IMR-90 (cell line): Measurements from ENCODE around the gene CHMP4A. TPM values are rescaled to one million over a fixed set of nuclear protein-coding genes. Genes with fewer than 3 reads are reported as not detected.

ENCODE experiments used
- ATAC-seq: fragments of 200-7000 bp; cut with Tn5 transposase; 2 replicates; pipeline ENCODE4 v1.9.1; 2020; ENCODE audit warnings: low read depth, mild to moderate bottlenecking, moderate library complexity
- BruUV-seq: library from RNA; stranded (reverse); fragments of 400-500 nt; replicated peaks from 2 replicates; lab custom pipeline; 2021; lab: Mats Ljungman, UMichigan
- CTCF ChIA-PET: fragments of 300-600 bp; formaldehyde crosslinking; extraction: SDS; loops from one replicate; lab custom pipeline; 2021; ENCODE audit warnings: antibody characterized with exemption; lab: Yijun Ruan, JAX
- POLR2A ChIA-PET: fragments of 300-600 bp; sonication (Branson Sonifier 250); formaldehyde crosslinking; loops from one replicate; lab custom pipeline; 2022; ENCODE audit warnings: antibody characterized with exemption; ENCODE audit not compliant: unreplicated experiment; lab: Charles Lee
- DNase-seq: peaks from one replicate; pipeline ENCODE4 v3.0.0; 2013
- H2AFZ ChIP-seq: replicated peaks from 2 replicates; pipeline ENCODE3; 2013; ENCODE audit warnings: low read length, mild to moderate bottlenecking; ENCODE audit not compliant: poor library complexity
- H2AK5ac ChIP-seq: 2 replicates; pipeline ENCODE4 v1.6.1; 2013; ENCODE audit warnings: low read depth, low read length, inconsistent platforms
- H2AK9ac ChIP-seq: replicated peaks from 2 replicates; pipeline ENCODE3; 2013; ENCODE audit warnings: mild to moderate bottlenecking, low read depth, low read length, moderate library complexity; ENCODE audit not compliant: poor library complexity
- H2BK120ac ChIP-seq: 2 replicates; pipeline ENCODE4 v1.6.1; 2013; ENCODE audit warnings: low read depth, low read length, inconsistent platforms
- H2BK15ac ChIP-seq: 3 replicates; pipeline ENCODE4 v1.6.1; 2013; ENCODE audit warnings: low read depth, low read length, inconsistent platforms
- H2BK20ac ChIP-seq: 2 replicates; pipeline ENCODE4 v1.6.1; 2013; ENCODE audit warnings: low read depth, mild to moderate bottlenecking, inconsistent platforms, low read length, moderate library complexity
- H2BK5ac ChIP-seq: 2 replicates; pipeline ENCODE4 v1.6.1; 2013; ENCODE audit warnings: mild to moderate bottlenecking, low read depth, low read length, inconsistent platforms; ENCODE audit not compliant: poor library complexity, severe bottlenecking
- H3K14ac ChIP-seq: replicated peaks from 2 replicates; pipeline ENCODE4 v1.6.1; 2013; ENCODE audit warnings: low read depth, low read length, inconsistent platforms
- H3K18ac ChIP-seq: 2 replicates; pipeline ENCODE4 v1.6.1; 2013; ENCODE audit warnings: low read depth, low read length, control low read depth
- H3K23ac ChIP-seq: 2 replicates; pipeline ENCODE4 v1.6.1; 2013; ENCODE audit warnings: low read depth, low read length, inconsistent platforms
- H3K27ac ChIP-seq: 2 replicates; pipeline ENCODE4 v1.5.1; 2013; ENCODE audit warnings: mild to moderate bottlenecking, control low read depth, low read length; ENCODE audit not compliant: insufficient read depth
- H3K27me3 ChIP-seq: 2 replicates; pipeline ENCODE4 v1.6.1; 2013; ENCODE audit warnings: low read length; ENCODE audit not compliant: control insufficient read depth, insufficient read depth
- H3K36me3 ChIP-seq: 2 replicates; pipeline ENCODE4 v1.6.1; 2013; ENCODE audit warnings: low read length, mixed read lengths; ENCODE audit not compliant: control insufficient read depth, insufficient read depth
- H3K4ac ChIP-seq: 2 replicates; pipeline ENCODE4 v1.6.1; 2013; ENCODE audit warnings: low read depth, low read length, inconsistent platforms
- H3K4me1 ChIP-seq: 2 replicates; pipeline ENCODE4 v1.6.1; 2013; ENCODE audit warnings: low read length, mixed read lengths; ENCODE audit not compliant: control insufficient read depth, insufficient read depth
- H3K4me2 ChIP-seq: 2 replicates; pipeline ENCODE4 v1.6.1; 2013; ENCODE audit warnings: low read depth, mild to moderate bottlenecking, control low read depth, low read length, moderate library complexity
- H3K4me3 ChIP-seq: 2 replicates; pipeline ENCODE4 v1.5.1; 2013; ENCODE audit warnings: low read depth, mild to moderate bottlenecking, control low read depth, low read length, moderate library complexity; ENCODE audit not compliant: insufficient read depth
- H3K56ac ChIP-seq: 2 replicates; pipeline ENCODE4 v1.6.1; 2013; ENCODE audit warnings: low read length, inconsistent platforms; ENCODE audit not compliant: insufficient read depth; ENCODE audit errors: extremely low read depth
- H3K79me1 ChIP-seq, 2 experiments: 2 replicates each; pipeline ENCODE4 v1.6.1; 2013; ENCODE audit warnings: low read length in 2 of 2, inconsistent platforms in 1 of 2, low read depth in 1 of 2
- H3K9ac ChIP-seq: 2 replicates; pipeline ENCODE4 v1.6.1; 2013; ENCODE audit warnings: low read depth, low read length, control low read depth
- H3K9me1 ChIP-seq: 2 replicates; pipeline ENCODE4 v1.6.1; 2013; ENCODE audit warnings: low read length, inconsistent platforms; ENCODE audit not compliant: insufficient read depth
- H3K9me3 ChIP-seq: 2 replicates; pipeline ENCODE4 v1.6.1; 2013; ENCODE audit warnings: low read length; ENCODE audit not compliant: control insufficient read depth, insufficient read depth
- H4K20me1 ChIP-seq: 2 replicates; pipeline ENCODE4 v1.6.1; 2013; ENCODE audit warnings: low read length, inconsistent platforms; ENCODE audit not compliant: insufficient read depth
- H4K5ac ChIP-seq: 2 replicates; pipeline ENCODE4 v1.6.1; 2013; ENCODE audit warnings: mild to moderate bottlenecking, low read depth, low read length, control low read depth
- H4K8ac ChIP-seq, 2 experiments: 2 replicates each; pipeline ENCODE4 v1.6.1; 2013; ENCODE audit warnings: low read depth in 2 of 2, low read length in 2 of 2, control low read depth in 1 of 2, inconsistent platforms in 1 of 2
- H4K91ac ChIP-seq: 2 replicates; pipeline ENCODE4 v1.6.1; 2013; ENCODE audit warnings: low read depth, low read length, inconsistent platforms; ENCODE audit not compliant: insufficient read depth
- CHD1 ChIP-seq: IDR thresholded peaks from 2 replicates; pipeline ENCODE4 v1.6.1; 2012; ENCODE audit warnings: low read depth, low read length, improper control_type of control experiment
- ELK1 ChIP-seq: fragments of 150-350 bp; IDR thresholded peaks from 2 replicates; pipeline ENCODE4 v1.6.1; 2016; ENCODE audit warnings: low read depth, mild to moderate bottlenecking, low read length, moderate library complexity, borderline replicate concordance
- FOS ChIP-seq: fragments of 150-350 bp; IDR thresholded peaks from 2 replicates; pipeline ENCODE4 v1.6.1; 2016; ENCODE audit warnings: low read depth, low read length
- MAZ ChIP-seq: IDR thresholded peaks from 2 replicates; pipeline ENCODE4 v1.6.1; 2012; ENCODE audit warnings: low read depth, mild to moderate bottlenecking, low read length, improper control_type of control experiment, moderate library complexity, borderline replicate concordance
- POLR2A ChIP-seq: IDR thresholded peaks from 2 replicates; pipeline ENCODE4 v1.6.1; 2012; ENCODE audit warnings: mild to moderate bottlenecking, low read depth, low read length
- RAD21 ChIP-seq: IDR thresholded peaks from 2 replicates; pipeline ENCODE4 v1.6.1; 2012; ENCODE audit warnings: low read length, improper control_type of control experiment
- RCOR1 ChIP-seq: IDR thresholded peaks from 2 replicates; pipeline ENCODE4 v1.6.1; 2012; ENCODE audit warnings: mild to moderate bottlenecking, low read length, improper control_type of control experiment; ENCODE audit not compliant: insufficient replicate concordance
- RFX5 ChIP-seq: IDR thresholded peaks from 2 replicates; pipeline ENCODE4 v1.8.0; 2012; ENCODE audit warnings: low read depth, mild to moderate bottlenecking, low read length, moderate library complexity
- SMC3 ChIP-seq: fragments of 150-350 bp; IDR thresholded peaks from 2 replicates; pipeline ENCODE4 v1.6.1; 2016; ENCODE audit warnings: low read depth, mild to moderate bottlenecking, antibody characterized with exemption, low read length, moderate library complexity
- WGBS, 2 experiments: methylation state at CpG; one replicate each; pipeline versions ENCODE4 v1.1.5 to v1.1.7; 2013; ENCODE audit warnings: missing lambda C conversion rate in 2 of 2; ENCODE audit not compliant: insufficient read length in 1 of 2; ENCODE audit errors: extremely low coverage in 2 of 2; 5-methylcytosine and 5-hydroxymethylcytosine counted together
- dilution Hi-C: fragments of 300-500 bp; cut with HindIII; formaldehyde crosslinking; loops from one replicate; pipeline ENCODE4 v1.14.3; 2018; ENCODE audit warnings: low sequenced_read_pairs; ENCODE audit not compliant: unreplicated experiment
- in situ Hi-C: fragments of 300-500 bp; cut with MboI; formaldehyde crosslinking; loops from 3 replicates; pipeline ENCODE4 v1.14.3; 2019; ENCODE audit warnings: low sequenced_read_pairs, inconsistent platforms, mixed read lengths
- intact Hi-C: fragments of 100-400 bp; cut with micrococcal nuclease; formaldehyde crosslinking; loops from 2 replicates; pipeline ENCODE4 v1.10.0; 2022
- polyA plus RNA-seq, 3 experiments: library from polyadenylated mRNA; depleted of rRNA; stranded (reverse); fragments of >200 nt; gene quantifications; 2 replicates each; pipeline ENCODE4 v1.2.3, GENCODE V29; 2012; ENCODE audit warnings: low replicate concordance in 1 of 3
- total RNA-seq: library from RNA; depleted of rRNA; stranded (reverse); fragments of >200 nt; gene quantifications from 2 replicates; pipeline ENCODE4 v1.2.3, GENCODE V29; 2012

The CHMP4A gene
- total and polyA plus RNA-seq, 2 of the 4 experiments (the other 2 are of a cell fraction), result 22.0 to 63.8 TPM

GRCh38 chr14:24181371-24182077 is 31.8 kb downstream of the CHMP4A start:
- peaks cover 2% of the 10 kb centered on the region; the same call in 1 of the 2 replicates for H3K4me1 ChIP-seq
- peak overlapping the region; percentile 28 for H2AK9ac ChIP-seq
- H3K9me1 ChIP-seq, result no peaks in the 10 kb centered on the region; the same call in 1 of the 2 replicates
- peaks cover 86% of the 10 kb centered on the region for H3K36me3 ChIP-seq
- no peak overlapping the region for H2BK20ac ChIP-seq
- in situ Hi-C loops, result no loop called here
- no peak overlapping the region for H2BK120ac ChIP-seq
- no peak overlapping the region for H3K23ac ChIP-seq
- H3K4ac ChIP-seq, result no peak overlapping the region
- 99% methylated on average over 7 of the region's 19 CpGs; no CpG with 5 or more reads in 1 of the 2 experiments for WGBS, 2 experiments
- BruUV-seq, result no TSS peak
- no peak overlapping the region for H3K27ac ChIP-seq
- H3K9me3 ChIP-seq, result no peaks in the 10 kb centered on the region
- peaks cover 0 to 18% of the 10 kb centered on the region in 2 experiments; a peak in 3 of 4 replicates for H3K79me1 ChIP-seq
- peak overlapping the region; percentile 1 for H2AFZ ChIP-seq
- H2BK5ac ChIP-seq, result no peak overlapping the region
- dilution Hi-C loops, result no loop called here
- no peak overlapping the region for H2BK15ac ChIP-seq
- ChIA-PET CTCF (no interaction called here), POLR2A (no interaction called here)
- H3K14ac ChIP-seq, result no peak overlapping the region
- no peak for ATAC-seq
- H3K9ac ChIP-seq, result no peak overlapping the region
- intact Hi-C loops, result no loop called here
- no peak overlapping the region for H3K56ac ChIP-seq
- H3K27me3 ChIP-seq, result no peaks in the 10 kb centered on the region
- H4K8ac ChIP-seq, result no peak overlapping the region
- H4K5ac ChIP-seq, result no peak overlapping the region
- no peak overlapping the region for H4K91ac ChIP-seq
- H2AK5ac ChIP-seq, result no peak overlapping the region
- no peak overlapping the region for H3K18ac ChIP-seq
- no peaks in the 10 kb centered on the region for H4K20me1 ChIP-seq
- no peak for DNase-seq
- no peak overlapping the region for H3K4me3 ChIP-seq
- no peak overlapping the region for H3K4me2 ChIP-seq
- TF ChIP-seq RCOR1 (no peak), FOS (no peak), POLR2A (no peak), SMC3 (no peak), CHD1 (no peak), ELK1 (no peak), MAZ (no peak), RFX5 (no peak), RAD21 (no peak)
